ENCODE results near the gene MRPL28.

The MRPL28 gene

GRCh38 chr16:398561-399339 lies 28.4 kb upstream of the MRPL28 start:
- ChIA-PET CTCF (interaction anchor here (1.2 kb wide), 1 partner anchor 16 kb away, joined by 5 read pairs; no protein-coding TSS in a partner anchor), POLR2A (interaction anchor here (0.8 kb wide), 1 partner anchor 46 kb away, joined by 3 read pairs; no protein-coding TSS in a partner anchor)
- TF ChIP-seq CTCF (IDR thresholded peaks at IDR 0.05; ENCODE audit: control extremely low read depth, extremely low read depth, low read depth, missing control alignments): no peak
- no peak for DNase-seq (ENCODE audit: extremely low spot score)

- ChIA-PET CTCF (interaction anchor here (1.2 kb wide), 1 partner anchor 15 kb away, joined by 5 read pairs; no protein-coding TSS in a partner anchor), POLR2A (no interaction called here)
- TF ChIP-seq CTCF (IDR thresholded peaks at IDR 0.05; ENCODE audit: control extremely low read depth, extremely low read depth, low read depth, missing control alignments): no peak
- DNase-seq (ENCODE audit: extremely low spot score): peak; percentile 57
These were observed 27.5 kb upstream of the MRPL28 start for GRCh38 chr16:397736-398332.

DNA sequence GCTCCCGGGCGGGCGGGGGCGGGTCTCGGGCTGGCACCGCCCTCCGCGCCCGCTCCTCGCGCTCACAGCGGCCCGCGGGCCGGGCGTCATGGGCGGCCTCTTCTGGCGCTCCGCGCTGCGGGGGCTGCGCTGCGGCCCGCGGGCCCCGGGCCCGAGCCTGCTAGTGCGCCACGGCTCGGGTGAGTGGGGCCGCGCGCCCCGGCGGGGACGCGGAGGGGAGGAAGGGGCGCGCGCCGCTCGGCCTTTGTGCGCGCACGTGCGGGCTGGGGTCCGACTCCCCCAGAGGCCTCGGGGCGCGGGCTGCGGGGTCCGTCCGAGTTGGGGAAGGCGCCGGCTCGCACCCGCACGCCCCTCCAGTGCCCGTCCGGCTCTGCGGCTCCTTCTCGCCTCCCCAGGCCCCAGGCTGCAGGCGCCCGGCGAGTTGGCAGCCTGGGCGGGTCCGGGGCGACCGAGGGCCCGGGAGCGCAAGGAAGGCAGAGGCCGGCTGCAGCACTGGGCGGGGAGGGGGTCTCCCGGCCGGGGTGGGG lies 26.9 kb upstream of the MRPL28 start, which contains the start of gene NME4:
Gene NME4 (plus strand): TSS at position 65 of the 527 bp plus-strand sequence. CDS start 24 bp downstream, at position 89.
- ChIA-PET POLR2A (interaction anchor here (0.7 kb wide), 1 partner anchor 11 kb away, joined by 3 read pairs; no protein-coding TSS in a partner anchor), CTCF (no interaction called here)
- TF ChIP-seq CTCF (IDR thresholded peaks at IDR 0.05; ENCODE audit: control extremely low read depth, extremely low read depth, low read depth, missing control alignments): no peak
- peak; percentile 60 for DNase-seq (ENCODE audit: extremely low spot score)

DNA sequence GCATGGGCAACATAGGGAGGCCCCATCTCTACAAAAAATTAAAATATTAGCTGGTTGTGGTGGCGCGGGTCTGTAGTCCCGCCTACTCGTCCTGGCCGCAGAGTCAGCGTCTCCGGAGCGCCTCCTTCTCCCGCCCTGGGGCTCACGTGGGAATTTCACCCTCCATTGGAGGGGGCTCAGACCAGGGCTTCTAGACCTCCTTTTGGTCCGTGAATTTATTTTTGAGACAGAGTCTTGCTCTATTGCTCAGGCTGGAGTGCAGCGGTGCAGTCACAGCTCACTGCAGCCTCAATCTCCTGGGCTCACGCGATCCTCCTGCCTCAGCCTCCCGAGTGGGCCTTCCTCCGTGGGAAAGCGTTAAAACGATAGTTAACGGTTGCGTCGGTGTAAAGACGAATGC lies 26.3 kb upstream of the MRPL28 start:
- DNase-seq (ENCODE audit: extremely low spot score): no peak
- no peak for TF ChIP-seq CTCF (IDR thresholded peaks at IDR 0.05; ENCODE audit: control extremely low read depth, extremely low read depth, low read depth, missing control alignments)
- CTCF ChIA-PET: no interaction called here
- POLR2A ChIA-PET: interaction anchor here (0.7 kb wide), 1 partner anchor 11 kb away, joined by 3 read pairs; no protein-coding TSS in a partner anchor

DNA sequence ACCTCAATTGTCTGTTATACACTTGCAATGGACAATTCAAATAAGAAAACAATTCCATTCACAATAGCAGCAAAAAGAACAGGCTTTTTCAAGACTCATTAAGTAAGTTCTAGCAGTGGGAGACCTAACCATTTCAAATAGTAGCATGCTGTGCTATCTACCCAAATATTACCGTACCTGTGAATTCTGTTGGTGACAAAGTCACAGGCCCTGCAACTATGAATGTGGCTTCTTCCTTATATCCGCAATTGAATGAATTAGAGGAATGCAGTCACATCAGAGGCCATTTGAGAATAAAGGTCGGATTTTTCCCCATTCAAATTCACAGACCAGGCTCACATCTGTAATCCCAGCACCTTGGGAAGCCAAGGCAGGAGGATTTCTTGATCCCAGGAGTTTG lies 25.9 kb upstream of the MRPL28 start:
- ChIA-PET POLR2A (interaction anchor here (0.6 to 0.7 kb wide), 2 partner anchors 10 to 1634 kb away, joined by 3 read pairs; no protein-coding TSS in a partner anchor), CTCF (no interaction called here)
- no peak for TF ChIP-seq CTCF (IDR thresholded peaks at IDR 0.05; ENCODE audit: control extremely low read depth, extremely low read depth, low read depth, missing control alignments)
- DNase-seq (ENCODE audit: extremely low spot score): no peak

DNA sequence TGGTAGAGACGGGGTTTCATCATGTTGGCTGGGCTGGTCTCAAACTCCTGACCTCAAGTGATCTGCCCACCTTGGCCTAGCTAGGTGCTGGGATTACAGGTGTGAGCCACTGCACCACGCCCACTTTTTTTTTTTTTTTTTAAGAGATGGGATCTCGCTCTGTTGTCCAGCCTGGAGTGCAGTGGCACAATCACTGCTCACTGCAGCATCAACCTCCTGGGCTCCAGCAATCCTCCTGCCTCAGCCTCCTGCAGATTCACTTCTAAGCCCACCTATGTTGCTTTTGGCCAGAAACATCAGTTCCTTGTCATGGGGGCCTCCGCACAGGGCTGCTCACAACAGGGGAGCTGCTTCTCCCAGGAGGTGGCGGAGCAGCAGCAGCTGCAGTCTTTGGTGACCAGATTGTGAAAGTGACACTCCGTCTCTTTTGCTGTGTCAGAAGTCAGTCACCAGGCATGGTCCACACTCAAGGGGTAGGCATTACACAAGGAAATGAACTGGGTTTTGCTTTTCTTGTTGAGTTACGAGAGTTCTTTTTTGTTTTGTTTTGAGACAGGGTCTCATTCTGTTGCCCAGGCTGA lies 22.2 kb upstream of the MRPL28 start:
- POLR2A ChIA-PET: interaction anchor here (0.9 kb wide), 1 partner anchor 12 kb away, joined by 4 read pairs; no protein-coding TSS in a partner anchor
- no peak for TF ChIP-seq CTCF (IDR thresholded peaks at IDR 0.05; ENCODE audit: control extremely low read depth, extremely low read depth, low read depth, missing control alignments)
- CTCF ChIA-PET: interaction anchor here (1.1 to 1.4 kb wide), 4 partner anchors 9 to 323 kb away, joined by 3 to 5 read pairs (median 4); partner anchors contain the start of gene DECR2
- no peak for DNase-seq (ENCODE audit: extremely low spot score)

All from GM10248 (cell line).